Retinal pigment epithelial cell (primary cell): ENCODE results near the gene VAMP8.
"Not testable (repeated sequence)": the region's sequence is repeated elsewhere in the genome, so short reads cannot be mapped to it uniquely, and the experiment has no call there.

Experiments used
- DNase-seq: peaks from one replicate; pipeline ENCODE4 v3.0.0-alpha.2; 2010; ENCODE audit warnings: low read depth
- H3K4me3 ChIP-seq: 2 replicates; pipeline ENCODE4 v1.5.1; 2011; ENCODE audit warnings: mild to moderate bottlenecking, low read length, control low read depth, moderate library complexity
- TF ChIP-seq, protein P1 (sequence below): conservative IDR thresholded peaks from 2 replicates; pipeline ENCODE4 v1.5.1; 2011; ENCODE audit warnings: low read depth, low read length, control low read depth, inconsistent platforms

Gene VAMP8

DNA sequence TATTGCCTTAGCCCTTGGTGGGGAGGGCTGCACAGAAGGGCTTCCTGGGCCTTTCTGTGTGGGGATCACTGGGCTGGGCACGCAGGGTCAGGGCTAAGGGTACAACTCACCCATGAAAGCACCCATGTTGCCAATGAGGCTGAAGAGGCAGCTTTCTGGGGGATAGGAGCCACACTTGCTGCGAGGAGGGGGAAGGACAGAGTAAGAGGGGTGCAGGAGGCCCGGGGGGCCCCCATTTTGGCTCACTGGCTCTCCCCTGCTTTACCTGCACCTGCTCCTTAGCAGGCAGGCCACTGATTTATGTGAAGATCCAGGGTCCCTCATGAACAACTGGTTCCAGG is 22.8 kb downstream of the VAMP8 start:
- no peak for DNase-seq
- no peak overlapping the region for H3K4me3 ChIP-seq
- TF ChIP-seq, protein P1, sequence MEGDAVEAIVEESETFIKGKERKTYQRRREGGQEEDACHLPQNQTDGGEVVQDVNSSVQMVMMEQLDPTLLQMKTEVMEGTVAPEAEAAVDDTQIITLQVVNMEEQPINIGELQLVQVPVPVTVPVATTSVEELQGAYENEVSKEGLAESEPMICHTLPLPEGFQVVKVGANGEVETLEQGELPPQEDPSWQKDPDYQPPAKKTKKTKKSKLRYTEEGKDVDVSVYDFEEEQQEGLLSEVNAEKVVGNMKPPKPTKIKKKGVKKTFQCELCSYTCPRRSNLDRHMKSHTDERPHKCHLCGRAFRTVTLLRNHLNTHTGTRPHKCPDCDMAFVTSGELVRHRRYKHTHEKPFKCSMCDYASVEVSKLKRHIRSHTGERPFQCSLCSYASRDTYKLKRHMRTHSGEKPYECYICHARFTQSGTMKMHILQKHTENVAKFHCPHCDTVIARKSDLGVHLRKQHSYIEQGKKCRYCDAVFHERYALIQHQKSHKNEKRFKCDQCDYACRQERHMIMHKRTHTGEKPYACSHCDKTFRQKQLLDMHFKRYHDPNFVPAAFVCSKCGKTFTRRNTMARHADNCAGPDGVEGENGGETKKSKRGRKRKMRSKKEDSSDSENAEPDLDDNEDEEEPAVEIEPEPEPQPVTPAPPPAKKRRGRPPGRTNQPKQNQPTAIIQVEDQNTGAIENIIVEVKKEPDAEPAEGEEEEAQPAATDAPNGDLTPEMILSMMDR, result no peak

GRCh38 chr2:85600951-85601770 is 23.8 kb downstream of the VAMP8 start:
- H3K4me3 ChIP-seq, result peak overlapping the region; percentile 90
- DNase-seq, result no peak
- TF ChIP-seq, protein P1, result no peak

- H3K4me3 ChIP-seq, result peak overlapping the region; percentile 90
- no peak for DNase-seq
- TF ChIP-seq, protein P1, result no peak
Measured at GRCh38 chr2:85601771-85602475, 24.5 kb downstream of the VAMP8 start.

GRCh38 chr2:85602476-85603234 is 25.3 kb downstream of the VAMP8 start, which contains the start of gene TMEM150A:
Gene TMEM150A (minus strand): TSS chr2:85602698. CDS start chr2:85601948, 750 bp downstream.
- H3K4me3 ChIP-seq, result peak within 1 kb of the TSS; percentile 90
- TF ChIP-seq, protein P1, result no peak
- no peak for DNase-seq

DNA sequence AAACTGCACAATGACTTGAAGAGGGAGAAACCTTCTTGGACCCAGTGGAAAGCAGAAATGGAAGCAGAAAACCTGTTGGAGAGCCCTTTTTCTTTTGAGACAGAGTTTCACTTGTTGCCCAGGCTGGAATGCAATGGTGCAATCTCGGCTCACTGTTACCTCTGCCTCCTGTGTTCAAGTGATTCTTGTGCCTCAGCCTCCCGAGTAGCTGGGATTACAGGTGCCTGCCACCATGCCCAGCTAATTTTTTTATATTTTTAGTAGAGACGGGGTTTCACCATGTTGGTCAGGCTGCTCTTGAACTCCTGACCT is 26.7 kb downstream of the VAMP8 start:
- H3K4me3 ChIP-seq, result peak overlapping the region; percentile 13
- DNase-seq, result not testable (repeated sequence)

GRCh38 chr2:85604568-85605339 is 27.4 kb downstream of the VAMP8 start:
- H3K4me3 ChIP-seq, result no peak overlapping the region
- DNase-seq, result no peak
- TF ChIP-seq, protein P1, result no peak

DNA sequence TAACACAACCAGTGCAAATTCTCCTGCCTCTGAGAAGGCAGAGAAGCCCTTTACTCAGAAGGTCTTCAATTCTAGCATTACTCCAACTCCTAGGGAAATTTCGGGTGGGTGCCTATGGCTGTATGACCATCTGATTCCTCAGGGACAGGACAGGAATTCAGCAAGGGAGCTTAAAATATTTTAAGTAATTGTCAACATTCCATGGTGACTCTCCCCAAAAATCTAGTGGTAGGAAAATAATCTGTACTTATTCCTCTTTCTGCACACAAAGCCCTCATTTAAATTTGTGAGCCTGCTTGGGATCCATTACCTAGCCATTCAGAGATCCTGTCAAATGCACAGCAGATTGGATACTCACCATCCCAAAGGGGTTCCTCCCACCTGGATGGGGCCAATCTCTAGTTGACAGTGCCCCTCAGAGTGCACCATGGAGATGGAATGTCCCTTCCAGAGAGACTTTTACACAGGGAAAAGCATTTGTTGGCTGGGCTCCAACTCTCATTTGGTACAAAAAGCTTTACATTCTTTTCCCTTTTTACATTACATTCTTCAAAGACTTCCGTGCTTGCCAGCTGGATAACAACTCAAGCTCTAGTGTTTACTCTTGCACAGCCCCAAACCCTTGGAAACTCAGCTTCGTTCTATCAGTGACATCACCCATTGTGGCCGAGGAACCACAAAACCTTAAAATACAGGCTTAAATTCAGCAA is 28.2 kb downstream of the VAMP8 start:
- TF ChIP-seq, protein P1, result no peak
- H3K4me3 ChIP-seq, result no peak overlapping the region
- DNase-seq, result peak; percentile 96
